CD4-positive, alpha-beta T cell (primary cell): ENCODE measurements around the gene KPTN. TPM values are rescaled to one million over a fixed set of nuclear protein-coding genes. Genes with fewer than 3 reads are reported as not detected.

Experiments
- ATAC-seq: fragments of 200-7000 bp; cut with Tn5 transposase; one replicate; pipeline ENCODE4 v1.10.0; 2022; ENCODE audit warnings: mild to moderate bottlenecking; ENCODE audit not compliant: poor library complexity
- CTCF ChIA-PET: fragments of 350-600 bp; sonication (Branson Sonifier 250); formaldehyde crosslinking; loops from one replicate; lab custom pipeline; 2021; ENCODE audit warnings: antibody characterized with exemption, inconsistent platforms; lab: Charles Lee
- POLR2A ChIA-PET: fragments of 350-600 bp; sonication (Branson Sonifier 250); formaldehyde crosslinking; loops from one replicate; lab custom pipeline; 2021; ENCODE audit warnings: antibody characterized with exemption, inconsistent platforms; lab: Charles Lee
- DNase-seq, 14 experiments: peaks; one replicate each; pipeline ENCODE4 v3.0.0-alpha.2; 2013 to 2020; ENCODE audit warnings: mixed read lengths in 2 of 14
- H3K27ac ChIP-seq, 2 donors: one replicate each; pipeline versions ENCODE4 v1.5.1 to v1.7.0; 2013; ENCODE audit warnings: low read length in 2 of 2, low read depth in 1 of 2, mild to moderate bottlenecking in 1 of 2
- H3K27me3 ChIP-seq, 2 experiments: 1 replicate in 1 of 2; 2 replicates in 1 of 2; pipeline versions ENCODE4 v1.6.1 to v1.7.0; 2013; ENCODE audit warnings: low read length in 2 of 2, control low read depth in 1 of 2, mild to moderate bottlenecking in 1 of 2, moderate library complexity in 1 of 2; ENCODE audit not compliant: insufficient read depth in 2 of 2, control insufficient read depth in 1 of 2
- H3K36me3 ChIP-seq: one replicate; pipeline ENCODE4 v1.6.1; 2013; ENCODE audit warnings: low read length, control low read depth; ENCODE audit not compliant: insufficient read depth
- H3K4me1 ChIP-seq: one replicate; pipeline ENCODE4 v1.6.1; 2013; ENCODE audit warnings: low read length, control low read depth; ENCODE audit not compliant: insufficient read depth
- H3K4me3 ChIP-seq: one replicate; pipeline ENCODE4 v1.5.1; 2013; ENCODE audit warnings: mild to moderate bottlenecking, low read length, moderate library complexity
- H3K9me3 ChIP-seq, 2 experiments: 1 replicate in 1 of 2; 2 replicates in 1 of 2; pipeline versions ENCODE4 v1.6.1 to v1.7.0; 2013; ENCODE audit warnings: low read length in 2 of 2, mild to moderate bottlenecking in 2 of 2, control low read depth in 1 of 2, moderate library complexity in 1 of 2; ENCODE audit not compliant: control insufficient read depth in 1 of 2, insufficient read depth in 1 of 2
- H3K27ac Mint-ChIP-seq: one replicate; pipeline ENCODE4 v1.8.0; 2020; ENCODE audit warnings: mixed read lengths
- H3K27me3 Mint-ChIP-seq: one replicate; pipeline ENCODE4 v1.8.0; 2021; ENCODE audit warnings: mixed read lengths
- H3K36me3 Mint-ChIP-seq: one replicate; pipeline ENCODE4 v1.8.0; 2021; ENCODE audit warnings: low read depth, mixed read lengths
- H3K4me1 Mint-ChIP-seq: one replicate; pipeline ENCODE4 v1.8.0; 2021; ENCODE audit warnings: low read depth, mixed read lengths
- H3K4me3 Mint-ChIP-seq: one replicate; pipeline ENCODE4 v1.8.0; 2020; ENCODE audit warnings: mild to moderate bottlenecking, mixed read lengths
- H3K9me3 Mint-ChIP-seq: one replicate; pipeline ENCODE4 v1.8.0; 2020; ENCODE audit warnings: mixed read lengths
- intact Hi-C, 2 experiments: fragments of 100-400 bp; cut with DNase I in 1 of 2; cut with micrococcal nuclease in 1 of 2; formaldehyde crosslinking; loops; one replicate each; pipeline versions ENCODE4 v1.15.1 to v1.9.0; 2023 to 2025; cut with DNase I, micrococcal nuclease
- total RNA-seq, 174 experiments: library from RNA in 2 of 174; stranded (reverse) in 2 of 174; gene quantifications; one replicate each; pipeline ENCODE4 v1.2.3 and lab custom pipeline; 2021 to 2026
- TF ChIP-seq, protein P1 (sequence below): fragments of 200-600 bp; IDR thresholded peaks from one replicate; pipeline ENCODE4 v1.8.0; 2022; ENCODE audit warnings: antibody characterized with exemption, mild to moderate bottlenecking

Gene KPTN
- total RNA-seq, 2 experiments from 2014 or later, result 3.6 to 4.5 TPM

DNA sequence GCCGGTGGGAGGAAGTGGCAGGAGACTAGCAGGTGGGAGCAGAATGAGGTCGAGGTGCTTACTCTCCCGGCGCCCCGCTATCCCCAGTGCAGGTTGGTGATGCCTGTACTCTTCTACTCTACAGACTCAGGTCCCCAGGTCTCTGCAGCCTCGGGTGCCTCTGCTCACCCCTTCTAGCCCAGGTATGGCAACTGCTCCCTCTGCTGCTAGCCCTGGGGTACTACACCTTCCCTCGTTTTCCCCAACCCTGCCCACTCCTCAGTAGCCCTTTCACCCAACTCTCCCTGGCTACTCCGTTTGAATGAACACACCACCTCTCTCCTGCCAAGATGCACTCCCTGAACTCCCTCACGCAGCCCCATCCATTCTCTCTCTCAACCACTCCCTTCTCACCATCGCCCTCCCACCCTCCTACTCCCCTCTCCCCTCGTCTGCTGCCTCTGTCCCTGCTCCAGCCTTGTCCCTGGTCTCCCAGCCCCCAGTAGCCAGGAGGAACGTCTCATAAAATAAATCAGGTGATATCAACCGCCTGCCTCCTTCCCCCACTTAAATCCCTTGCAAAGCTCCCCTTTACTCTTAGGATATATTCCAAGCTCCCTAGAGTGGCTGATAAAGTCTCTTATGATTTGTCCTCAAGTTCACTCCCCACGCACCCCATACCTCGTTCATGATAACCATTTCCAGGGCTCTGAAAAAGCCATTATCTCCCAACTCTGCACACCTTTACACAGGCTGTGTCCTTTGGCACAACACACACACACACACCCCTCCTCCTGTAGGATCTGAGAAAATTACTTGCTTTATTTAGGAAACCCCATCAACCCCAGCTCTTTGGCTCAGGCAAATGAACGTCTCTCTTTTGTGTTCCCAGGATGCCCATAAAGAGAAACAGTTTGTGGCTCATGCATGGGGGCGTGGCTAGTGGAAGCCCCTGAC lies 56.5 kb downstream of the KPTN start:
- Mint-ChIP-seq H3K9me3 (no peaks in the 10 kb centered on the region), H3K4me3 (peak overlapping the region; percentile 47), H3K4me1 (peaks cover 15% of the 10 kb centered on the region), H3K36me3 (no peaks in the 10 kb centered on the region), H3K27ac (no peak overlapping the region), H3K27me3 (peaks cover 58% of the 10 kb centered on the region)
- peak overlapping the region; percentile 29 for H3K4me3 ChIP-seq
- H3K27me3 ChIP-seq, result peaks cover 44 to 51% of the 10 kb centered on the region in 2 experiments
- no peak overlapping the region for H3K27ac ChIP-seq
- intact Hi-C loops, result loop anchor here (1.0 to 5.0 kb wide), 3 partner anchors 80 to 279 kb away; partner anchors contain the start of gene DHX34 (in 1 of the 2)
- ATAC-seq (peak; percentile 55), DNase-seq (peak; percentile 50 to 83 (median 60))
- ChIA-PET CTCF (interaction anchor here (0.6 to 1.9 kb wide), 8 partner anchors 9 to 290 kb away, joined by 3 to 16 read pairs (median 4); partner anchors contain the start of genes DHX34, KPTN and NAPA), POLR2A (interaction anchor here (0.6 to 1.8 kb wide), 4 partner anchors 9 to 279 kb away, joined by 3 to 7 read pairs (median 4); no protein-coding TSS in a partner anchor)
- TF ChIP-seq, protein P1, sequence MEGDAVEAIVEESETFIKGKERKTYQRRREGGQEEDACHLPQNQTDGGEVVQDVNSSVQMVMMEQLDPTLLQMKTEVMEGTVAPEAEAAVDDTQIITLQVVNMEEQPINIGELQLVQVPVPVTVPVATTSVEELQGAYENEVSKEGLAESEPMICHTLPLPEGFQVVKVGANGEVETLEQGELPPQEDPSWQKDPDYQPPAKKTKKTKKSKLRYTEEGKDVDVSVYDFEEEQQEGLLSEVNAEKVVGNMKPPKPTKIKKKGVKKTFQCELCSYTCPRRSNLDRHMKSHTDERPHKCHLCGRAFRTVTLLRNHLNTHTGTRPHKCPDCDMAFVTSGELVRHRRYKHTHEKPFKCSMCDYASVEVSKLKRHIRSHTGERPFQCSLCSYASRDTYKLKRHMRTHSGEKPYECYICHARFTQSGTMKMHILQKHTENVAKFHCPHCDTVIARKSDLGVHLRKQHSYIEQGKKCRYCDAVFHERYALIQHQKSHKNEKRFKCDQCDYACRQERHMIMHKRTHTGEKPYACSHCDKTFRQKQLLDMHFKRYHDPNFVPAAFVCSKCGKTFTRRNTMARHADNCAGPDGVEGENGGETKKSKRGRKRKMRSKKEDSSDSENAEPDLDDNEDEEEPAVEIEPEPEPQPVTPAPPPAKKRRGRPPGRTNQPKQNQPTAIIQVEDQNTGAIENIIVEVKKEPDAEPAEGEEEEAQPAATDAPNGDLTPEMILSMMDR, result peak; percentile 89
- H3K4me1 ChIP-seq, result peaks cover 40% of the 10 kb centered on the region
- H3K9me3 ChIP-seq, result peaks cover 0 to 8% of the 10 kb centered on the region in 2 experiments
- H3K36me3 ChIP-seq, result no peaks in the 10 kb centered on the region

Other genes starting within 250 kb of the KPTN start
- 10 to 100 TPM; 68.5 to 74.3 TPM for gene CCDC9, start 227.7 kb downstream of the KPTN start, total RNA-seq
- gene INAFM1, start 209.3 kb downstream of the KPTN start, total RNA-seq, result 10 to 100 TPM; 16.9 to 19.3 TPM
- gene C5AR1, start 174.4 kb downstream of the KPTN start, total RNA-seq, result 1 to 10 TPM; 4.4 to 5.8 TPM
- under 1 TPM; 0.06 to 0.19 TPM for gene C5AR2, start 152.0 kb downstream of the KPTN start, total RNA-seq
- 1 to 10 TPM; 6.8 to 8.2 TPM for gene DHX34, start 134.9 kb downstream of the KPTN start, total RNA-seq
- under 1 TPM in 1 of 2 experiments, not detected in 1; 0.47 TPM for gene MEIS3, start 64.7 kb downstream of the KPTN start, total RNA-seq
- not detected for gene SLC8A2, start 12.3 kb downstream of the KPTN start, total RNA-seq
- 100 to 1,000 TPM; 135 to 145 TPM for gene NAPA, start 30.8 kb upstream of the KPTN start, total RNA-seq
- gene ZNF541, start 88.9 kb upstream of the KPTN start, total RNA-seq, result under 1 TPM; 0.81 to 0.88 TPM
- gene BICRA, start 124.9 kb upstream of the KPTN start, total RNA-seq, result 10 to 100 TPM; 21.2 to 22.0 TPM
- under 1 TPM in 1 of 2 experiments, not detected in 1; 0.16 TPM for gene EHD2, start 229.2 kb upstream of the KPTN start, total RNA-seq